GM10266 (cell line): ENCODE results near the gene ROM1.

Source experiments
- DNase-seq: peaks from one replicate; pipeline ENCODE4 v3.0.0; 2012; ENCODE audit errors: extremely low spot score
- TF ChIP-seq, protein P1 (sequence below): IDR thresholded peaks from 2 replicates; pipeline ENCODE4 v1.5.1; 2012; ENCODE audit warnings: mild to moderate bottlenecking, low read depth; ENCODE audit not compliant: control insufficient read depth, insufficient read depth; ENCODE audit errors: missing control alignments

The ROM1 gene

DNA sequence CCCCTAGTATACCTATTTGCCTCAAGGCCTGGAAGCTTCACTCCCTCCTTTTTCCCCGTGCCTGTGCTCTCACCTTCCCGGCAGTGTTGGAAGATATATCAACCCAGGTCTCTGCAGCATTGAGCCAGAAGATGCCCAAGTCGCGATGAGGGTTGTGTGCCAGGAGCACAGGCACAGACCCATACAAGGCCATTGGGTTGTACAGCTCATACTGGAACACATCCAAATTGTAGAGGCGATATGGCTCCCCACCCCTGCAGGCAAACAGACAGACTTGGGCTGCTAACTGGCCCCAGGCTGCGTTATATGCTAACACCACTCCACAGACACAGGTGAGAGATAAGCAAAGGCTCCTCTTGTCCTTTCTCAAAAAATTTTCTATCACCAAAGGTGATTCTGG, 19.4 kb downstream of the ROM1 start:
- TF ChIP-seq, protein P1, sequence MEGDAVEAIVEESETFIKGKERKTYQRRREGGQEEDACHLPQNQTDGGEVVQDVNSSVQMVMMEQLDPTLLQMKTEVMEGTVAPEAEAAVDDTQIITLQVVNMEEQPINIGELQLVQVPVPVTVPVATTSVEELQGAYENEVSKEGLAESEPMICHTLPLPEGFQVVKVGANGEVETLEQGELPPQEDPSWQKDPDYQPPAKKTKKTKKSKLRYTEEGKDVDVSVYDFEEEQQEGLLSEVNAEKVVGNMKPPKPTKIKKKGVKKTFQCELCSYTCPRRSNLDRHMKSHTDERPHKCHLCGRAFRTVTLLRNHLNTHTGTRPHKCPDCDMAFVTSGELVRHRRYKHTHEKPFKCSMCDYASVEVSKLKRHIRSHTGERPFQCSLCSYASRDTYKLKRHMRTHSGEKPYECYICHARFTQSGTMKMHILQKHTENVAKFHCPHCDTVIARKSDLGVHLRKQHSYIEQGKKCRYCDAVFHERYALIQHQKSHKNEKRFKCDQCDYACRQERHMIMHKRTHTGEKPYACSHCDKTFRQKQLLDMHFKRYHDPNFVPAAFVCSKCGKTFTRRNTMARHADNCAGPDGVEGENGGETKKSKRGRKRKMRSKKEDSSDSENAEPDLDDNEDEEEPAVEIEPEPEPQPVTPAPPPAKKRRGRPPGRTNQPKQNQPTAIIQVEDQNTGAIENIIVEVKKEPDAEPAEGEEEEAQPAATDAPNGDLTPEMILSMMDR = no peak
- no peak for DNase-seq

DNA sequence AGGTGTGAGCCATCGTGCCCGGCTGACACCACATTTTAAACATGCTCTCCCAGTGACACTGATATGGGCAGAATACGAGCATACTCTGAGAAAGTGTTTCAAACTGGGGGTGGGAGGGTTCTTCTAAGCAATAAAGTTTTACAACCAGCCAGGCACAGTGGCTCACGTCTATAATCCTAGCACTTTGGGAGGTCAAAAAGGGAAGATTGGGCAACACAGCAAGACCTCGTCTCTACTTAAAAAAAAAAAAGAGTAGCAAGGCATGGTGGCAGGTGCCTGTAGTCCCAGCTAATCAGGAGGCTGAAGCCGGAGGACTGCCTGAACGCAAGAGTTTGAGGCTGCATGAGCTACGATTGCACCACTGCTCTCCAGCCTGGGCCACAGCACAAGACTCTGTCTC, 31.2 kb downstream of the ROM1 start:
- no peak for DNase-seq
- TF ChIP-seq, protein P1 = no peak

DNA sequence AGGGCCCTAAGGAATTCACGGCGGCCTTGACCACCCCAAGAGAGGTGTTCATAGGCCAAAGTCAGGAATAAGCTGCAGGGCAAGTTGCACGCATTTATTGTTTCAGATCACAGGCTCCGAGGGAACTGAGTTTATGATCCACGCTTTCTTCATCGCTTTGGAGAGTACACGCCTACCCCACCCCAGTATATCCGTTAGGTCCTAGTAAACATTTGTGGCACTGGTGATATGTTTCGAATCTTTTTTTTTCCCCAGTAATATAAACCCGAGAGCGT, 32.6 kb downstream of the ROM1 start:
- TF ChIP-seq, protein P1 = no peak
- DNase-seq = no peak

DNA sequence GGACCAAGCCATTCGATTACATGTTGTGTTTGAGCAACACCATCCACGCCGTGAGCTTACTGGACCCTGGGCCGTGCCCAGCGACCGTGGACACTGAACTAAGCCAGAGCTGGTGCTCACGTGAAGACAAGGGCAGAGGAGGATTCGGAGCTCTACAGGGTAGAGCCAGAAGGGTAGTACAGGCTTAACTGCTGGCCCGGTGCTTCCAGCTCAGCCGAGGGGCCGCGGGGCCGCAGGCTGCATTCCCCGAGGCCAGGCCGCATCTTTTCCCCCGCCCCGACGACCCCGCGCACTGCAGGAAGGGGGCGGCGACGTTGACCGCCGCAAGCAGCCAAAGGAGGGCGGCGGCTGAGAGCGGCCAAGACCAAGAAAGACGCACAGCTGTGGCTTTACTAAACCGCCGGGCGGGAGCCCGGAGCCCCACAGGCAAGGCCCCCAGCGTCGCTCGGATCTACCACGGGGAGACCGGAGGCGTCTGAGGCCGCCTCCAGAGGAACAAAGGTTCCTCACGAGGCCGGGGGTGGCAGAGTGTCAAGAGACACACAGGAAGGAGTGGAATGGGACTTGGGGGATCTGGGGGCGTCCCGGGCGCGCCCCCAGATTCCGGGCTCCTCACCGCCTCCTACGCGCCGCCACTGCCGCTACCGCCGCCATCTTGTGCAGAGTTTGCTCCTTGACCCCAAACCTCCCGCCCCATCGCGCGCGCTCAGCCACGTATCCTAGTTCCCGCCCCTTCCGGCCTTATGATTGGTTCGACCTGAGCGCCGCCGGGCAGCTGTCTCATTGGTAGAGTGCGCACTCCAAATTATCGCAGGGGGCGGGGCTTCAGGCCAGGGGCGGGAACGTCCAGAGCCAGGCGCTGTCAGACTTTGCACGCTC, 33.1 kb downstream of the ROM1 start, which contains the start of gene GANAB:
GANAB (minus strand) TSS at position 668 of the 879 bp plus-strand sequence; CDS start at position 654, 14 bp downstream.
- peak; percentile 99 for DNase-seq
- TF ChIP-seq, protein P1 = no peak

DNA sequence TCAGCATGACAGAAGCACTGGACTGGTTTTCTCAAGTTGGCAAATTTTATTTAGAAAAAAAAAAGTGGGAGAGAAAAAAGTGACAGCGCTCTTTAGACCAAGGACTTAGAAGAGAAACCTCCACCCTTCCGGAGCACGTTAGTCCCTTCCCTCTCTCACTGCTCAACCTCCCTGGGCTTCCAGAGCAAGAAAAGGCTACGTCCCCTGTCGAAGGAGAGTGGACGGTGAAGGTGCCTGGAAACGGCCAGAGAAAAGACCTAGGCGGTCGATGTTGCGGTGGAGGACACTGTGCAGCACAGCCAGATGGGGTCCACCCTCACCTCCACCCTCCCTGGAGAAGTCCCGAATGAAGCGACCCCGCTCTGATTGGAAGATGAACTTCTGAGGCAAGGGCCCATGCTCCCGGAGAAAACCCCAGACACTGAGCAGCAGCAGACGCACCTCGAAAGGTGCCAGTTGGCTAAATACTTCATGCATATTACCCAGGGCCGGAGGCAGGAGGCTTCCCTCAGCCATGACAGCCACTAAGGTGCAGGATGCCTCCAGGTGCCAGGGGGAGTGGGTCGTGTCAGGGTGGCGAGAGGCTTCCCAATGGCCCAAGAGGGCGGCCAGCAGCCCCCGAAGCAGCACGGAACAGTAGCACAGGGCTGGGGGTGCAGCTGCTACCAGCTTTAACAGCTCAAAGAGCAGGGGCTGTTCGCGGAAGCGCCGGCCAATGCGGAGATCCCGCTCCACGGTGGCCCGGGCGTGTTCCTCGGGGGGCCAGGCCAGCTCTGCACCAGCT, 34.0 kb downstream of the ROM1 start:
- TF ChIP-seq, protein P1 = no peak
- no peak for DNase-seq

DNA sequence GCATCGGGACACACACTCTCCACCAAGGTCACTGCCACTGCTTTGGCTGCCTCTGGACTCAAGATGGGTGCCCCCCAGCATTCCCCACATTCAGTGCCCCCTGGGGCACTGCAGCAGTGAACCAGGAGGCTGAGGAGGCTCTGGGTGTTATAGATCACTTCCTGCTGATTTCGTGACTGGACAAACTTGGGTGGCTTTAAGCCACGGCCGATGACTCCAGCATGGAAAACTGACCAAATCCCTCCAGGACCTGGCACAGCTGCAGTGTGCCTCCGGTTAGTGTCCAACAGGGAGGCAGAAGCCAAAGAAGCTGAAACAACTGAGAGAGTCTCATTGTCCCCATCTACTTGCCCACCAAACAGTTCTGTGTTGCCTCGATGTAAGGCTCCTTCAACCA, 34.5 kb downstream of the ROM1 start:
- no peak for DNase-seq
- TF ChIP-seq, protein P1 = no peak
